Panc1 (cell line): ENCODE results near the gene HLA-DOB. TPM values are rescaled to one million over a fixed set of nuclear protein-coding genes. Genes with fewer than 3 reads are reported as not detected.

Experiments used
- ATAC-seq: fragments of 200-7000 bp; cut with Tn5 transposase; 2 replicates; pipeline ENCODE4 v1.9.1; 2020; ENCODE audit warnings: mild to moderate bottlenecking, moderate library complexity
- BruUV-seq: library from RNA; stranded (reverse); fragments of 400-500 nt; replicated peaks from 2 replicates; lab custom pipeline; 2021; lab: Mats Ljungman, UMichigan
- CTCF ChIA-PET: fragments of 300-600 bp; sonication (Branson Sonifier 250); formaldehyde crosslinking; loops from one replicate; lab custom pipeline; 2022; ENCODE audit warnings: antibody characterized with exemption; lab: Charles Lee
- POLR2A ChIA-PET: fragments of 300-600 bp; sonication (Branson Sonifier 250); formaldehyde crosslinking; loops from one replicate; lab custom pipeline; 2022; ENCODE audit warnings: antibody characterized with exemption; lab: Charles Lee
- DNase-seq: peaks from one replicate; pipeline ENCODE4 v3.0.0-alpha.2; 2010; ENCODE audit warnings: low read depth, low spot score
- H3K27ac ChIP-seq: 2 replicates; pipeline ENCODE4 v1.5.1; 2011; ENCODE audit warnings: mild to moderate bottlenecking, low read length, inconsistent platforms
- H3K27me3 ChIP-seq: fragments of 200-500 bp; sonication (Bioruptor generic); 2 replicates; pipeline ENCODE4 v1.6.0; 2014; ENCODE audit warnings: low read length, inconsistent platforms; ENCODE audit not compliant: control insufficient read depth, insufficient read depth
- H3K36me3 ChIP-seq: fragments of 200-500 bp; sonication (Bioruptor generic); 2 replicates; pipeline ENCODE4 v1.5.1; 2014; ENCODE audit warnings: inconsistent platforms, mild to moderate bottlenecking, low read length, moderate library complexity; ENCODE audit not compliant: control insufficient read depth, insufficient read depth
- H3K4me1 ChIP-seq: 2 replicates; pipeline ENCODE4 v1.5.1; 2011; ENCODE audit warnings: inconsistent platforms, mild to moderate bottlenecking, low read length, moderate library complexity; ENCODE audit not compliant: control insufficient read depth, insufficient read depth
- H3K4me3 ChIP-seq, 2 experiments: 2 replicates each; pipeline ENCODE4 v1.5.1; 2011 to 2012; ENCODE audit warnings: low read depth in 2 of 2, low read length in 2 of 2, mild to moderate bottlenecking in 2 of 2, inconsistent platforms in 1 of 2, moderate library complexity in 1 of 2
- H3K9me3 ChIP-seq: fragments of 200-500 bp; sonication (Bioruptor generic); 2 replicates; pipeline ENCODE4 v1.5.1; 2014; ENCODE audit warnings: low read depth, mild to moderate bottlenecking, inconsistent platforms, low read length, moderate library complexity; ENCODE audit not compliant: control insufficient read depth, insufficient read depth
- CTCF ChIP-seq: fragments of 450-650 bp; IDR thresholded peaks from 2 replicates; pipeline ENCODE4 v1.5.1; 2017; ENCODE audit warnings: mild to moderate bottlenecking
- POLR2AphosphoS5 ChIP-seq: IDR thresholded peaks from 2 replicates; pipeline ENCODE4 v1.6.1; 2012; ENCODE audit warnings: mild to moderate bottlenecking, low read depth, low read length, moderate library complexity
- SIN3A ChIP-seq: IDR thresholded peaks from 2 replicates; pipeline ENCODE4 v1.6.1; 2012; ENCODE audit warnings: low read depth, mild to moderate bottlenecking, low read length, moderate library complexity, borderline replicate concordance; ENCODE audit not compliant: insufficient read depth
- TCF7L2 ChIP-seq: IDR thresholded peaks from 2 replicates; pipeline ENCODE4 v1.6.1; 2011; ENCODE audit warnings: mild to moderate bottlenecking, low read depth, low read length, inconsistent platforms
- in situ Hi-C: cut with HindIII; loops from 2 replicates; pipeline ENCODE4 v1.10.0; 2016; ENCODE audit warnings: low sequenced_read_pairs, low pct_unique_long_range_greater_than_20kb
- intact Hi-C: fragments of 100-400 bp; cut with micrococcal nuclease; formaldehyde crosslinking; loops from one replicate; pipeline ENCODE4 v1.10.0; 2022; ENCODE audit not compliant: unreplicated experiment
- total RNA-seq: library from RNA; stranded (reverse); gene quantifications from one replicate; pipeline ENCODE4 v1.2.1, GENCODE V29; 2021; ENCODE audit not compliant: unreplicated experiment
- TF ChIP-seq, protein P1 (sequence below), 2 experiments: IDR thresholded peaks; 2 replicates each; pipeline ENCODE4 v1.6.1; 2011 to 2012; ENCODE audit warnings: low read depth in 2 of 2, control low read depth in 1 of 2, low read length in 1 of 2, mild to moderate bottlenecking in 1 of 2, moderate library complexity in 1 of 2; ENCODE audit not compliant: insufficient read depth in 1 of 2

Gene HLA-DOB
- total RNA-seq, 1 experiment from 2014 or later: 0.39 TPM

DNA sequence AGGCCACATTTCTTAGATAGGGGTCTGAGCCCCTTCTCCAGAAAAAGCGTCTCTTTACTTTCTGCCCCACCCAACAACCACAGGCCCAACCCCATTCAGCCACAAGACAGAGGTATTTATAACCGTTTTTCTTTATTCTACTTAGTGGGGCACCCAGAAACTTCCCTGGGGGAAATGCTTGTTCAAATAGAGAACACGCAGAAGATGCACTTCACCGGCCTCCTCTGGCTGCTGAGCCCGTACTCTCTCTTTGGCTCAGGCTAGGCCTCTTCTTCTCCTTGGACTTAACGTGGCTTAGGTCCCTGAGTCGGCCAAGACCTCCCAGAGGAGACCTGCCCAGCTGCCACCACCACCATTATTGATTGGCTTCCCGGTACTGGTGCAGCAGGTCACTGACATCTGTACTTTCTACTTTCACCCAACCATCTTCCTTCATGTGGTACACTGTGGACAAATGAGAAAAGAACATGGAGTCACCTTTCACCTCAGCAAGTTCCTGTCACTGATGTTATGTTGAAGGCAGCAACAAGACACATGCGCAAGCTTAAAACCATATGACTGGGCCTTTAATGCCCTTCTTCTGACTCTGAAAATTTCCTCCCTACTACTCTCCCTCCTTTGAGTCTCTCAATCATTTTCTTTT lies 23.9 kb upstream of the HLA-DOB start:
- intact Hi-C loops (no loop called here), in situ Hi-C loops (no loop called here)
- H3K27ac ChIP-seq: no peak overlapping the region
- POLR2A ChIA-PET: no interaction called here
- H3K36me3 ChIP-seq: no peaks in the 10 kb centered on the region
- no TSS peak for BruUV-seq
- no peaks in the 10 kb centered on the region for H3K27me3 ChIP-seq
- no peak for TF ChIP-seq CTCF
- no peak for TF ChIP-seq TCF7L2
- no peak for TF ChIP-seq POLR2AphosphoS5
- TF ChIP-seq, protein P1, sequence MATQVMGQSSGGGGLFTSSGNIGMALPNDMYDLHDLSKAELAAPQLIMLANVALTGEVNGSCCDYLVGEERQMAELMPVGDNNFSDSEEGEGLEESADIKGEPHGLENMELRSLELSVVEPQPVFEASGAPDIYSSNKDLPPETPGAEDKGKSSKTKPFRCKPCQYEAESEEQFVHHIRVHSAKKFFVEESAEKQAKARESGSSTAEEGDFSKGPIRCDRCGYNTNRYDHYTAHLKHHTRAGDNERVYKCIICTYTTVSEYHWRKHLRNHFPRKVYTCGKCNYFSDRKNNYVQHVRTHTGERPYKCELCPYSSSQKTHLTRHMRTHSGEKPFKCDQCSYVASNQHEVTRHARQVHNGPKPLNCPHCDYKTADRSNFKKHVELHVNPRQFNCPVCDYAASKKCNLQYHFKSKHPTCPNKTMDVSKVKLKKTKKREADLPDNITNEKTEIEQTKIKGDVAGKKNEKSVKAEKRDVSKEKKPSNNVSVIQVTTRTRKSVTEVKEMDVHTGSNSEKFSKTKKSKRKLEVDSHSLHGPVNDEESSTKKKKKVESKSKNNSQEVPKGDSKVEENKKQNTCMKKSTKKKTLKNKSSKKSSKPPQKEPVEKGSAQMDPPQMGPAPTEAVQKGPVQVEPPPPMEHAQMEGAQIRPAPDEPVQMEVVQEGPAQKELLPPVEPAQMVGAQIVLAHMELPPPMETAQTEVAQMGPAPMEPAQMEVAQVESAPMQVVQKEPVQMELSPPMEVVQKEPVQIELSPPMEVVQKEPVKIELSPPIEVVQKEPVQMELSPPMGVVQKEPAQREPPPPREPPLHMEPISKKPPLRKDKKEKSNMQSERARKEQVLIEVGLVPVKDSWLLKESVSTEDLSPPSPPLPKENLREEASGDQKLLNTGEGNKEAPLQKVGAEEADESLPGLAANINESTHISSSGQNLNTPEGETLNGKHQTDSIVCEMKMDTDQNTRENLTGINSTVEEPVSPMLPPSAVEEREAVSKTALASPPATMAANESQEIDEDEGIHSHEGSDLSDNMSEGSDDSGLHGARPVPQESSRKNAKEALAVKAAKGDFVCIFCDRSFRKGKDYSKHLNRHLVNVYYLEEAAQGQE (IDR thresholded peaks at IDR 0.05; ENCODE audit: insufficient read depth in 1 of 2, low read depth in 2 of 2, low read length in 1 of 2): no peak
- TF ChIP-seq SIN3A: no peak
- no peaks in the 10 kb centered on the region for H3K9me3 ChIP-seq
- DNase-seq: no peak
- no peak for ATAC-seq
- no peak overlapping the region for H3K4me3 ChIP-seq
- H3K4me1 ChIP-seq: peaks cover 14% of the 10 kb centered on the region
- CTCF ChIA-PET: no interaction called here

- Histone ChIP-seq H3K36me3 (peaks cover 2% of the 10 kb centered on the region; the same call in 1 of the 2 replicates), H3K27ac (no peak overlapping the region), H3K4me1 (peaks cover 10% of the 10 kb centered on the region), H3K27me3 (no peaks in the 10 kb centered on the region), H3K9me3 (no peaks in the 10 kb centered on the region), H3K4me3 (no peak overlapping the region)
- ChIA-PET CTCF (interaction anchor here (0.5 to 2.3 kb wide), 9 partner anchors 15 to 905 kb away, joined by 4 to 56 read pairs (median 7); partner anchors contain the start of genes PSMB9 and TAP1), POLR2A (interaction anchor here (1.1 kb wide), 1 partner anchor 132 kb away, joined by 3 read pairs; no protein-coding TSS in a partner anchor)
- DNase-seq (no peak), ATAC-seq (no peak)
- TF ChIP-seq, protein P1 (IDR thresholded peaks at IDR 0.05; ENCODE audit: insufficient read depth in 1 of 2, low read depth in 2 of 2, low read length in 1 of 2): no peak
- no peak for TF ChIP-seq SIN3A
- no peak for TF ChIP-seq TCF7L2
- no peak for TF ChIP-seq POLR2AphosphoS5
- no peak for TF ChIP-seq CTCF
- in situ Hi-C loops: no loop called here
- BruUV-seq: no TSS peak
- intact Hi-C loops: no loop called here
Observed at GRCh38 chr6:32839356-32839755, 22.6 kb upstream of the HLA-DOB start.
